Liver (tissue), 9 donors: ENCODE measurements around the gene TMEM272. TPM values are rescaled to one million over a fixed set of nuclear protein-coding genes. Genes with fewer than 3 reads are reported as not detected.

Experiments used
- DNase-seq: peaks from one replicate; pipeline ENCODE4 v3.0.0-alpha.2; 2017; ENCODE audit warnings: low spot score
- H3K27ac ChIP-seq, 2 donors: one replicate each; pipeline ENCODE4 v1.7.0; 2013; ENCODE audit warnings: inconsistent platforms in 2 of 2, low read length in 2 of 2, control low read depth in 1 of 2, low read depth in 1 of 2, mild to moderate bottlenecking in 1 of 2
- H3K27me3 ChIP-seq, 4 donors: one replicate each; pipeline versions ENCODE4 v1.6.1 to v1.7.0; 2013; ENCODE audit warnings: low read length in 3 of 4, inconsistent platforms in 1 of 4, mild to moderate bottlenecking in 1 of 4, moderate library complexity in 1 of 4; ENCODE audit not compliant: control insufficient read depth in 4 of 4, insufficient read depth in 4 of 4
- H3K36me3 ChIP-seq, 4 donors: one replicate each; pipeline versions ENCODE4 v1.6.1 to v1.7.0; 2013; ENCODE audit warnings: low read length in 3 of 4, mild to moderate bottlenecking in 3 of 4, low read depth in 1 of 4, moderate library complexity in 1 of 4; ENCODE audit not compliant: control insufficient read depth in 4 of 4, insufficient read depth in 3 of 4
- H3K4me1 ChIP-seq, 4 donors: one replicate each; pipeline versions ENCODE4 v1.6.1 to v1.7.0; 2013; ENCODE audit warnings: low read length in 3 of 4, mild to moderate bottlenecking in 3 of 4, moderate library complexity in 1 of 4; ENCODE audit not compliant: control insufficient read depth in 4 of 4, insufficient read depth in 4 of 4
- H3K4me3 ChIP-seq, 3 donors: one replicate each; pipeline versions ENCODE4 v1.6.1 to v1.7.0; 2013; ENCODE audit warnings: low read length in 3 of 3, control low read depth in 1 of 3, low read depth in 1 of 3, mild to moderate bottlenecking in 1 of 3
- H3K9ac ChIP-seq, 2 donors: one replicate each; pipeline ENCODE4 v1.7.0; 2013; ENCODE audit warnings: low read length in 2 of 2, mild to moderate bottlenecking in 2 of 2, moderate library complexity in 2 of 2, control low read depth in 1 of 2, low read depth in 1 of 2
- H3K9me3 ChIP-seq, 4 donors: one replicate each; pipeline versions ENCODE4 v1.6.1 to v1.7.0; 2013; ENCODE audit warnings: low read length in 3 of 4; ENCODE audit not compliant: control insufficient read depth in 4 of 4
- EGR1 ChIP-seq, 2 donors: IDR thresholded peaks; 2 replicates each; pipeline ENCODE4 v1.6.1; 2016 to 2018; ENCODE audit warnings: antibody characterized with exemption in 2 of 2, low read depth in 2 of 2
- FOXA1 ChIP-seq: IDR thresholded peaks from 2 replicates; pipeline ENCODE4 v1.6.1; 2016; ENCODE audit warnings: antibody characterized with exemption
- FOXA2 ChIP-seq: IDR thresholded peaks from 2 replicates; pipeline ENCODE4 v1.6.1; 2016; ENCODE audit warnings: antibody characterized with exemption
- GABPA ChIP-seq, 2 donors: IDR thresholded peaks in 1 of 2; conservative IDR thresholded peaks in 1 of 2; 2 replicates each; pipeline ENCODE4 v1.6.1; 2016; ENCODE audit warnings: antibody characterized with exemption in 2 of 2, mild to moderate bottlenecking in 1 of 2, moderate library complexity in 1 of 2
- HNF4A ChIP-seq, 2 donors: conservative IDR thresholded peaks; 2 replicates each; pipeline ENCODE4 v1.6.1; 2016; ENCODE audit warnings: antibody characterized with exemption in 2 of 2, mild to moderate bottlenecking in 2 of 2
- HNF4G ChIP-seq: IDR thresholded peaks from 2 replicates; pipeline ENCODE4 v1.6.1; 2016; ENCODE audit warnings: antibody characterized with exemption
- JUND ChIP-seq, 2 donors: IDR thresholded peaks; 2 replicates each; pipeline ENCODE4 v1.6.1; 2016; ENCODE audit warnings: antibody characterized with exemption in 2 of 2
- NR2F2 ChIP-seq: IDR thresholded peaks from 2 replicates; pipeline ENCODE4 v1.6.1; 2016; ENCODE audit warnings: antibody characterized with exemption
- RAD21 ChIP-seq, 2 donors: IDR thresholded peaks; 2 replicates each; pipeline ENCODE4 v1.6.1; 2016; ENCODE audit warnings: antibody characterized with exemption in 2 of 2, mild to moderate bottlenecking in 2 of 2
- RXRA ChIP-seq, 2 donors: IDR thresholded peaks; 2 replicates each; pipeline ENCODE4 v1.6.1; 2017 to 2018; ENCODE audit warnings: antibody characterized with exemption in 2 of 2, mild to moderate bottlenecking in 1 of 2
- SP1 ChIP-seq: IDR thresholded peaks from 2 replicates; pipeline ENCODE4 v1.6.1; 2018; ENCODE audit warnings: antibody characterized with exemption, mild to moderate bottlenecking
- TAF1 ChIP-seq: conservative IDR thresholded peaks from 2 replicates; pipeline ENCODE4 v1.6.1; 2016; ENCODE audit warnings: antibody characterized with exemption, mild to moderate bottlenecking
- YY1 ChIP-seq: IDR thresholded peaks from 2 replicates; pipeline ENCODE4 v1.6.1; 2016; ENCODE audit warnings: antibody characterized with exemption, mild to moderate bottlenecking
- WGBS: extraction: QIAGEN DNeasy Blood & Tissue Kit; methylation state at CpG from one replicate; pipeline ENCODE4 v1.1.7; 2013; 5-methylcytosine and 5-hydroxymethylcytosine counted together
- polyA plus RNA-seq, 2 donors: library from polyadenylated mRNA; stranded (reverse) in 1 of 2; unstranded in 1 of 2; fragments of 200-250 nt in 1 of 2; fragments of >200 nt in 1 of 2; fragmentation: Nextera tagmentation in 1 of 2; extraction: Ambion mirVana in 1 of 2; gene quantifications; one replicate each; pipeline versions ENCODE4 v1.2.1 to v1.2.3, GENCODE V29; 2013 to 2015
- total RNA-seq, 2 donors: library from RNA; depleted of rRNA; stranded (reverse); fragments of >200 nt; gene quantifications; one replicate each; pipeline ENCODE4 v1.2.3, GENCODE V29; 2014
- TF ChIP-seq, protein P1 (sequence below): IDR thresholded peaks from 2 replicates; pipeline ENCODE4 v1.6.1; 2016; ENCODE audit warnings: antibody characterized with exemption
- TF ChIP-seq, protein P2 (sequence below): fragments of 150-350 bp; IDR thresholded peaks from 2 replicates; pipeline ENCODE4 v1.5.1; 2017; ENCODE audit warnings: improper control_type of control experiment, low read depth, low read length; ENCODE audit not compliant: missing input control
- TF ChIP-seq, protein P3 (sequence below): IDR thresholded peaks from 2 replicates; pipeline ENCODE4 v1.6.1; 2016; ENCODE audit warnings: antibody characterized with exemption, mild to moderate bottlenecking
- TF ChIP-seq, protein P4 (sequence below): IDR thresholded peaks from 2 replicates; pipeline ENCODE4 v1.6.1; 2016; ENCODE audit warnings: antibody characterized with exemption
- TF ChIP-seq, protein P5 (sequence below): IDR thresholded peaks from 2 replicates; pipeline ENCODE4 v1.6.1; 2016; ENCODE audit warnings: antibody characterized with exemption
- donor health status: healthy.
- donor health status: healthy.
- donor health status: healthy.
- donor health status: healthy.
- donor health status: healthy.

The TMEM272 gene, protein sequence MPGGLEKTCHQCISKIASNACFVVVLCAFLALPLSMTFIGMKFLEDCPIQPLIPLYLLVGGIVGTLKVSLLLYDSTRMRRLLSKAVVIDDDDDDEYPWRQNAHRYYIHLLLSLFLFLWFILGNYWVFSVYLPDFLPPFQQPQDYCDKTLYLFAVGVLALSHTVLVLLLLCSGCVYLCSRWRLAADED
- total RNA-seq, result under 1 TPM; 0.14 to 0.42 TPM
- polyA plus RNA-seq, result under 1 TPM; 0.02 to 0.07 TPM

DNA sequence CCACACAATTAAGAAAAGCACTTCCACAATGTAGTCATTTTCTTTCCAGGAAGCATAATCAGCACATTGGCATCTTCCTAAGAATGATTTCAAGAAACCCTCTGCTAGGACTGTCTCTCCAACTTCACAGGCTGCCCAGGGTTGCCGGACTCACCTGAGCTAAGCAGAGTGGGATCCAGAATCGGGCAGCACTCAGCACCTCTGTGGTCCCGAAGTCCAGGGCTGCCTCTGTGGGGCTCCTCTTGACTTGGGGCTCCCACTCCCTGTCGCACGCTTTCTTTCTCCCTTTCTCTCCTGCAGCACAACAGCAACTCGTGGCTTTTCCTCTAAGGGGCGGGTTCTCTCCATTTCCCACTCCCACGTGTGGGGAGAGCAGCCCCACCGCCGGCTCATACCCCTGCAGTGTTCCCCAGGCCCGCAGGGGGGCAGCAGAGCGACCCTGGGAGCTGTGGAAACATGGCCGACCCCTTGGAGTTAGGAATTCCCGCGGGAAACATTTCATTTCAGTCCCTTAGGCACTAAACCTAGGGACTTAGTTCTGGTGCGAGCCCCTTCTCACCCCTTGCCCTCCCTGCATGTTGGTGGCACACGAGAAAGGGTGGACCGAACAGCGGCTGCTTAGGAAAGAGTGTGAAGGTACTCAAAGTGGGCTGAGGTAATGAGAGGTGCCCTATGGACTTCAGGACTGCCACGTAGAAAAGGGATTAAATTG is at the start of gene TMEM272:
TMEM272 (minus strand) TSS at position 316 of the 712 bp plus-strand sequence. CDS start 6,647 bp downstream, outside the sequence.
- Histone ChIP-seq H3K27me3 (no peaks in the 10 kb centered on the region), H3K9ac (peak within 1 kb of the TSS in 1 of 2 donors; percentile 2), H3K36me3 (no peaks in the 10 kb centered on the region), H3K4me1 (peaks cover 0 to 4% (median 1%) of the 10 kb centered on the region in 4 donors), H3K4me3 (peak within 1 kb of the TSS; percentile 33 to 56 (median 49)), H3K9me3 (no peaks in the 10 kb centered on the region), H3K27ac (peak within 1 kb of the TSS; percentile 48 to 52)
- peak; percentile 72 for DNase-seq
- 28% methylated on average over 20 of the region's 20 CpGs for WGBS
- TF ChIP-seq EGR1 (IDR thresholded peaks at IDR 0.05; ENCODE audit: low read depth in 2 of 2) (no peak), HNF4A (conservative IDR thresholded peaks at IDR 0.05) (peak; percentile 85 to 89), RAD21 (IDR thresholded peaks at IDR 0.05) (peak; percentile 74 to 81), FOXA2 (no peak), GABPA (IDR thresholded peaks at IDR 0.05 in 1 of 2, conservative IDR thresholded peaks at IDR 0.05 in 1 of 2) (no peak), TAF1 (no peak), SP1 (no peak), HNF4G (no peak), FOXA1 (no peak), RXRA (IDR thresholded peaks at IDR 0.05) (peak in 1 of 2 donors; percentile 18), JUND (IDR thresholded peaks at IDR 0.05) (peak in 1 of 2 donors; percentile 38), NR2F2 (no peak), YY1 (peak; percentile 97)
- TF ChIP-seq, protein P1, sequence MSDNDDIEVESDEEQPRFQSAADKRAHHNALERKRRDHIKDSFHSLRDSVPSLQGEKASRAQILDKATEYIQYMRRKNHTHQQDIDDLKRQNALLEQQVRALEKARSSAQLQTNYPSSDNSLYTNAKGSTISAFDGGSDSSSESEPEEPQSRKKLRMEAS, result no peak
- TF ChIP-seq, protein P2, sequence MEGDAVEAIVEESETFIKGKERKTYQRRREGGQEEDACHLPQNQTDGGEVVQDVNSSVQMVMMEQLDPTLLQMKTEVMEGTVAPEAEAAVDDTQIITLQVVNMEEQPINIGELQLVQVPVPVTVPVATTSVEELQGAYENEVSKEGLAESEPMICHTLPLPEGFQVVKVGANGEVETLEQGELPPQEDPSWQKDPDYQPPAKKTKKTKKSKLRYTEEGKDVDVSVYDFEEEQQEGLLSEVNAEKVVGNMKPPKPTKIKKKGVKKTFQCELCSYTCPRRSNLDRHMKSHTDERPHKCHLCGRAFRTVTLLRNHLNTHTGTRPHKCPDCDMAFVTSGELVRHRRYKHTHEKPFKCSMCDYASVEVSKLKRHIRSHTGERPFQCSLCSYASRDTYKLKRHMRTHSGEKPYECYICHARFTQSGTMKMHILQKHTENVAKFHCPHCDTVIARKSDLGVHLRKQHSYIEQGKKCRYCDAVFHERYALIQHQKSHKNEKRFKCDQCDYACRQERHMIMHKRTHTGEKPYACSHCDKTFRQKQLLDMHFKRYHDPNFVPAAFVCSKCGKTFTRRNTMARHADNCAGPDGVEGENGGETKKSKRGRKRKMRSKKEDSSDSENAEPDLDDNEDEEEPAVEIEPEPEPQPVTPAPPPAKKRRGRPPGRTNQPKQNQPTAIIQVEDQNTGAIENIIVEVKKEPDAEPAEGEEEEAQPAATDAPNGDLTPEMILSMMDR, result peak; percentile 85
- TF ChIP-seq, protein P3, sequence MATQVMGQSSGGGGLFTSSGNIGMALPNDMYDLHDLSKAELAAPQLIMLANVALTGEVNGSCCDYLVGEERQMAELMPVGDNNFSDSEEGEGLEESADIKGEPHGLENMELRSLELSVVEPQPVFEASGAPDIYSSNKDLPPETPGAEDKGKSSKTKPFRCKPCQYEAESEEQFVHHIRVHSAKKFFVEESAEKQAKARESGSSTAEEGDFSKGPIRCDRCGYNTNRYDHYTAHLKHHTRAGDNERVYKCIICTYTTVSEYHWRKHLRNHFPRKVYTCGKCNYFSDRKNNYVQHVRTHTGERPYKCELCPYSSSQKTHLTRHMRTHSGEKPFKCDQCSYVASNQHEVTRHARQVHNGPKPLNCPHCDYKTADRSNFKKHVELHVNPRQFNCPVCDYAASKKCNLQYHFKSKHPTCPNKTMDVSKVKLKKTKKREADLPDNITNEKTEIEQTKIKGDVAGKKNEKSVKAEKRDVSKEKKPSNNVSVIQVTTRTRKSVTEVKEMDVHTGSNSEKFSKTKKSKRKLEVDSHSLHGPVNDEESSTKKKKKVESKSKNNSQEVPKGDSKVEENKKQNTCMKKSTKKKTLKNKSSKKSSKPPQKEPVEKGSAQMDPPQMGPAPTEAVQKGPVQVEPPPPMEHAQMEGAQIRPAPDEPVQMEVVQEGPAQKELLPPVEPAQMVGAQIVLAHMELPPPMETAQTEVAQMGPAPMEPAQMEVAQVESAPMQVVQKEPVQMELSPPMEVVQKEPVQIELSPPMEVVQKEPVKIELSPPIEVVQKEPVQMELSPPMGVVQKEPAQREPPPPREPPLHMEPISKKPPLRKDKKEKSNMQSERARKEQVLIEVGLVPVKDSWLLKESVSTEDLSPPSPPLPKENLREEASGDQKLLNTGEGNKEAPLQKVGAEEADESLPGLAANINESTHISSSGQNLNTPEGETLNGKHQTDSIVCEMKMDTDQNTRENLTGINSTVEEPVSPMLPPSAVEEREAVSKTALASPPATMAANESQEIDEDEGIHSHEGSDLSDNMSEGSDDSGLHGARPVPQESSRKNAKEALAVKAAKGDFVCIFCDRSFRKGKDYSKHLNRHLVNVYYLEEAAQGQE, result peak; percentile 51
- TF ChIP-seq, protein P4, sequence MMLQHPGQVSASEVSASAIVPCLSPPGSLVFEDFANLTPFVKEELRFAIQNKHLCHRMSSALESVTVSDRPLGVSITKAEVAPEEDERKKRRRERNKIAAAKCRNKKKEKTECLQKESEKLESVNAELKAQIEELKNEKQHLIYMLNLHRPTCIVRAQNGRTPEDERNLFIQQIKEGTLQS, result no peak
- TF ChIP-seq, protein P5, sequence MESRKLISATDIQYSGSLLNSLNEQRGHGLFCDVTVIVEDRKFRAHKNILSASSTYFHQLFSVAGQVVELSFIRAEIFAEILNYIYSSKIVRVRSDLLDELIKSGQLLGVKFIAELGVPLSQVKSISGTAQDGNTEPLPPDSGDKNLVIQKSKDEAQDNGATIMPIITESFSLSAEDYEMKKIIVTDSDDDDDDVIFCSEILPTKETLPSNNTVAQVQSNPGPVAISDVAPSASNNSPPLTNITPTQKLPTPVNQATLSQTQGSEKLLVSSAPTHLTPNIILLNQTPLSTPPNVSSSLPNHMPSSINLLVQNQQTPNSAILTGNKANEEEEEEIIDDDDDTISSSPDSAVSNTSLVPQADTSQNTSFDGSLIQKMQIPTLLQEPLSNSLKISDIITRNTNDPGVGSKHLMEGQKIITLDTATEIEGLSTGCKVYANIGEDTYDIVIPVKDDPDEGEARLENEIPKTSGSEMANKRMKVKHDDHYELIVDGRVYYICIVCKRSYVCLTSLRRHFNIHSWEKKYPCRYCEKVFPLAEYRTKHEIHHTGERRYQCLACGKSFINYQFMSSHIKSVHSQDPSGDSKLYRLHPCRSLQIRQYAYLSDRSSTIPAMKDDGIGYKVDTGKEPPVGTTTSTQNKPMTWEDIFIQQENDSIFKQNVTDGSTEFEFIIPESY, result no peak
